Activated T-helper 1 cell treated with anti-CD3 and anti-CD28 coated beads, Interleukin-12 subunit alpha, Interleukin-12 subunit beta, Interleukin-2, Interleukin-4 antibody, amounts not matched to agents 30 ng/mL and 10 ng/mL and 1 ng/mL, durations not matched to agents 14 hours and 24 hours and 36 hours (primary cell): ENCODE results near the gene IL1RAPL2. TPM values are rescaled to one million over a fixed set of nuclear protein-coding genes. Genes with fewer than 3 reads are reported as not detected.
"Not testable (repeated sequence)": the region's sequence is repeated elsewhere in the genome, so short reads cannot be mapped to it uniquely, and the experiment has no call there.

Experiments used
- DNase-seq: peaks from one replicate; pipeline ENCODE4 v3.0.0; 2021; ENCODE audit warnings: low spot score
- H3K27ac Mint-ChIP-seq: one replicate; pipeline ENCODE4 v1.8.0; 2021; ENCODE audit warnings: mild to moderate bottlenecking, mixed read lengths
- H3K27me3 Mint-ChIP-seq: one replicate; pipeline ENCODE4 v1.8.0; 2022; ENCODE audit warnings: mild to moderate bottlenecking, moderate library complexity, mixed read lengths; ENCODE audit not compliant: insufficient read depth
- H3K36me3 Mint-ChIP-seq: one replicate; pipeline ENCODE4 v1.8.0; 2021; ENCODE audit warnings: low read depth, mixed read lengths
- H3K4me1 Mint-ChIP-seq: one replicate; pipeline ENCODE4 v1.8.0; 2021; ENCODE audit warnings: low read depth, mixed read lengths
- H3K4me3 Mint-ChIP-seq: one replicate; pipeline ENCODE4 v1.8.0; 2021; ENCODE audit warnings: mild to moderate bottlenecking, moderate library complexity, mixed read lengths
- H3K9me3 Mint-ChIP-seq: one replicate; pipeline ENCODE4 v1.8.0; 2021; ENCODE audit warnings: mixed read lengths
- intact Hi-C: fragments of 100-400 bp; cut with micrococcal nuclease; formaldehyde crosslinking; loops from one replicate; pipeline ENCODE4 v1.15.1; 2024
- total RNA-seq: library from RNA; stranded (reverse); gene quantifications from 2 replicates; pipeline ENCODE4 v1.2.3, GENCODE V29; 2022

Gene IL1RAPL2
- total RNA-seq, 1 donor from 2014 or later, result not detected

DNA sequence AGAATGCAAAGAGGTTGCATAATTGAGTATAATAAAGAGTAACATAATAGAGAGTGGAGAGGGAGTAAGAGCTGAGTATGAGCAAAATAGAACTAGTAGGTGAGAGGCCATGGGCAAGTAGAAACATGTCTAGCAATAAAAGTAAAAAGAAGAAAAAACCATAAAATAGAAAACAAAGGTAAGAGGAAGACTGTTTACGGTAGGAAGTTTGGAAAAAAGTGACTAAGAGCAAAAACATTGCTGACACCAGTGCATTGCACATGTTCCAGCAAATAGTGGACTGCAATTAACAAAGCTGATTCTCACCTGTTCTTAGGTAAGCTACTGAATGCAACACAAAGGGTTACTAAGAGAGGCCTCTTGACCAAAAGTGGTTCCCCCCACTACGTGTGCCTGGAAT lies 451.6 kb downstream of the IL1RAPL2 start:
- Mint-ChIP-seq H3K27me3 (peaks cover 2% of the 10 kb centered on the region), H3K36me3 (no peaks in the 10 kb centered on the region), H3K4me1 (no peaks in the 10 kb centered on the region), H3K4me3 (no peak overlapping the region), H3K27ac (no peak overlapping the region), H3K9me3 (no peaks in the 10 kb centered on the region)
- no peak for DNase-seq
- intact Hi-C loops, result no loop called here

DNA sequence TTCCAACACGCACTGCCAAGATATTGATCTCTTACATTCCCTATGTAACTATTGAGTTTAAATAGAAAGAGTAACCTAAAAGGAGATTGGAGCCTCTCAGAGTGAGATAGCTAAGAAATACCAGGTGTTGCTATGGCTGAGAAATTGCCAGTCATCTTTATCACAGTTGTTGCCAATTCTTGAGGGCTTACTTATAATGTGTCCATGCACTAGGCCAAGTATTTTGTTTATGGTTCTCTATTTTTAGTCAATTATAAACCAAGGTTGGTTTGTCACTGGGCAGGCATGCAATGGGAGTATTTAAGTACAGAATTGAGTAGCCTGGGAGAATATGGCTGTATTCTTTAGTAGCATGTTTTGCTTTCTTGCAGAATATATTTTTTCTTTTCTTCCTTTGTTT lies 452.9 kb downstream of the IL1RAPL2 start:
- no peaks in the 10 kb centered on the region for H3K4me1 Mint-ChIP-seq
- intact Hi-C loops, result no loop called here
- no peak overlapping the region for H3K27ac Mint-ChIP-seq
- H3K4me3 Mint-ChIP-seq, result no peak overlapping the region
- H3K27me3 Mint-ChIP-seq, result peaks cover 2% of the 10 kb centered on the region
- no peaks in the 10 kb centered on the region for H3K9me3 Mint-ChIP-seq
- H3K36me3 Mint-ChIP-seq, result no peaks in the 10 kb centered on the region
- DNase-seq, result no peak

DNA sequence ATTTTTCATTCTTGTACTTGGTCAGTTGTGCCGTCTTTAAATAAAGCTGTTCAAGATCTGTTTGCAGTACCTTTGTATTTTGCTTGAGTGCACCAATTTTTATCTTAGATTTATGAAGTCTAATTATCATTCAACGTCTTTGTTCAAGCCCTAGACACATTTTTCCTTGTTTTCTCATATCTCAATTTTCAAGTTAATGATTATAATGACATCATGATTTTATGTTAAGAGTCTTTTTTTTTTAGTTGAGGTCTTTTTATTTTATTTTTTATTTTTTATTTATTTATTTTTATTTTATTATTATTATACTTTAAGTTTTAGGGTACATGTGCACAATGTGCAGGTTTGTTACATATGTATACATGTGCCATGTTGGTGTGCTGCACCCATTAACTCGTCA lies 463.0 kb downstream of the IL1RAPL2 start:
- H3K4me1 Mint-ChIP-seq, H3K27ac Mint-ChIP-seq, H3K27me3 Mint-ChIP-seq, intact Hi-C loops, DNase-seq, H3K36me3 Mint-ChIP-seq, H3K4me3 Mint-ChIP-seq, H3K9me3 Mint-ChIP-seq: not testable (repeated sequence)

GRCh38 chrX:105038672-105039328 lies 472.8 kb downstream of the IL1RAPL2 start:
- no peak overlapping the region for H3K4me3 Mint-ChIP-seq
- no peaks in the 10 kb centered on the region for H3K4me1 Mint-ChIP-seq
- H3K9me3 Mint-ChIP-seq, result no peaks in the 10 kb centered on the region
- H3K27me3 Mint-ChIP-seq, result no peaks in the 10 kb centered on the region
- no peak overlapping the region for H3K27ac Mint-ChIP-seq
- intact Hi-C loops, result no loop called here
- DNase-seq, result no peak
- H3K36me3 Mint-ChIP-seq, result no peaks in the 10 kb centered on the region

GRCh38 chrX:105050921-105051320 lies 484.9 kb downstream of the IL1RAPL2 start:
- H3K4me3 Mint-ChIP-seq, result no peak overlapping the region
- no peaks in the 10 kb centered on the region for H3K4me1 Mint-ChIP-seq
- no peak overlapping the region for H3K27ac Mint-ChIP-seq
- no peaks in the 10 kb centered on the region for H3K36me3 Mint-ChIP-seq
- no peak for DNase-seq
- H3K27me3 Mint-ChIP-seq, result peaks cover 3% of the 10 kb centered on the region
- intact Hi-C loops, result no loop called here
- H3K9me3 Mint-ChIP-seq, result no peaks in the 10 kb centered on the region

DNA sequence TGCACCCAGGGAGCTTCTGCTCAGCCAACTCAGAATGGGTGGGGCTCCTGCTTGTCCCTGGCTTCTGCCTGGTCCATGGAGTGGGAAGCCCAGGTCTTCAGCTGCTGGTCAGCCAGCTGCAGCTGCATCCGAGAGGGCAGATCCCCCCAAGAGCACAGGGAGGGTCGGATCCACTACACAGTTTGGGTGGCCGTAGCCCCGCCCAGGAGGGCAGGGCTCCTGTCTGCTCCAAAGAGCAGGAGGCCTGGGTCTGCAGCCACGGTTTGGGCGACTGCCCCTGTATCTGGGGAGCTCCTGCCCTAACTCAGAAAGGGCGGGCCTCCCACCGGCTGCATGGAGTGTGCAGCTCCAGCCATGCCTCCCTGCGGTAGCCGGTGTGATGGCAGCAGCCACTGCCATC lies 485.4 kb downstream of the IL1RAPL2 start:
- H3K36me3 Mint-ChIP-seq, result no peaks in the 10 kb centered on the region
- H3K27me3 Mint-ChIP-seq, result peaks cover 3% of the 10 kb centered on the region
- no peak overlapping the region for H3K4me3 Mint-ChIP-seq
- no peaks in the 10 kb centered on the region for H3K4me1 Mint-ChIP-seq
- intact Hi-C loops, result no loop called here
- H3K27ac Mint-ChIP-seq, result no peak overlapping the region
- no peaks in the 10 kb centered on the region for H3K9me3 Mint-ChIP-seq
- DNase-seq, result no peak

GRCh38 chrX:105052926-105053325 lies 486.9 kb downstream of the IL1RAPL2 start:
- H3K27ac Mint-ChIP-seq, result no peak overlapping the region
- DNase-seq, result no peak
- H3K36me3 Mint-ChIP-seq, result no peaks in the 10 kb centered on the region
- no peaks in the 10 kb centered on the region for H3K4me1 Mint-ChIP-seq
- intact Hi-C loops, result no loop called here
- no peaks in the 10 kb centered on the region for H3K9me3 Mint-ChIP-seq
- H3K4me3 Mint-ChIP-seq, result no peak overlapping the region
- no peaks in the 10 kb centered on the region for H3K27me3 Mint-ChIP-seq

DNA sequence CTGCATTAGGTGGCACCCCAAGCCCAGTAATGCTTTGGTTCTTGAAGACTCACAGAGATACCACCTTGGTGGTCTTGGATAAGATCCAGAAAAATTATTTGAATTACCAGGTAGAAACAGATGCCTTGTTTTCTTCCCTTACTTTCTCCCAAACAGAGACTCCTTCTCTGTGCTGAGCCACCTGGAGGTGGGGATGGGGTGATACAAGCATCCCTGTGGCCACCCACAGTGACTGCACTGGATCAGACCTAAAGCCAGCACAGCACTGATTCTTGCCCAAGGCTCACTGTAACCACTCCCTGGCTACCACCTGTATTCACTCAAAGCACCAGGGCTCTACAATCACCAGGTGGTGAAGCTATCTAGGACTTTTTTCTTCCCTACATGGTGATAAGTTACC lies 497.7 kb downstream of the IL1RAPL2 start:
- no peak overlapping the region for H3K4me3 Mint-ChIP-seq
- DNase-seq, result no peak
- H3K4me1 Mint-ChIP-seq, result no peaks in the 10 kb centered on the region

DNA sequence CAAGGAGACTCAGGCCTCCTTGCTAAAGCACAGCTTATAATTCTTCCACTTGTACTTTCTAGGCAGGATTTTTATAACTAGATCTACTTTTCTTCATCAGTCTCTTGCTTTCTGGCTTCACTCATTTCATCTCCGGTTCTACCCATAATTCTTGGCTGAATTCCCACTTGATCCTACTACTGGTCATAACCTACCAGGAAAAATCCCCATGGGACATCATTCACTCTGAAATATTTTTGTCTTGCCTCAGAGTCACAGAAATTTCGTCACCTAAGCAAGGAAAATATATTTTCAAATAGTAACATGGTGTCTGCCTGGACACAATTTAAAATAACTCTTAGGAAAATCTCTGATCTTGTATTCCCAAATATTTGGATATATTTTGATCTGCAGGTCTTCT lies 532.2 kb downstream of the IL1RAPL2 start:
- H3K36me3 Mint-ChIP-seq, result no peaks in the 10 kb centered on the region
- H3K27ac Mint-ChIP-seq, result no peak overlapping the region
- no peak for DNase-seq
- no peak overlapping the region for H3K4me3 Mint-ChIP-seq
- intact Hi-C loops, result no loop called here
- no peaks in the 10 kb centered on the region for H3K27me3 Mint-ChIP-seq
- H3K9me3 Mint-ChIP-seq, result no peaks in the 10 kb centered on the region
- no peaks in the 10 kb centered on the region for H3K4me1 Mint-ChIP-seq

More for the DNA sequence above, 497.7 kb downstream of the IL1RAPL2 start:
- intact Hi-C loops, result no loop called here
- no peaks in the 10 kb centered on the region for H3K9me3 Mint-ChIP-seq
- H3K36me3 Mint-ChIP-seq, result no peaks in the 10 kb centered on the region
- no peaks in the 10 kb centered on the region for H3K27me3 Mint-ChIP-seq
- H3K27ac Mint-ChIP-seq, result no peak overlapping the region

DNA sequence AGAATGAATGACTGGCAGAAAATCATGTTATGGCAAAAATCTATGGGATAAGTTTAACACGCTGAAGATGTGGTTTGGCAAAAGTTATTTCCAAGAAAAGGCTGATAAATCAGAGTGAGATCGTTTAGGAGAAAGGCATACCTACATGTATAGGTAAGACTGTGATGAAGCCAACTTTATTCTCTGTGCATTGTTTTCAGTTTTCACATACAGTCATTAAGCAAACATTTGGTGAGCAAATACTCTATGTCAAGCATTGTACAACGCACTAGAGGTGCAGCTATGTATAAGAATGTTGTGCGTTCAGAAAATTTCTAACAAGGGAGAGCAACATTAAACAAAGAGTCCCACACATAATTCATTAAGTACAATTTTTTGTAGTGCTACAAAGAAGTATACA lies 532.8 kb downstream of the IL1RAPL2 start:
- H3K9me3 Mint-ChIP-seq, result no peaks in the 10 kb centered on the region
- no peaks in the 10 kb centered on the region for H3K4me1 Mint-ChIP-seq
- no peak overlapping the region for H3K27ac Mint-ChIP-seq
- H3K4me3 Mint-ChIP-seq, result no peak overlapping the region
- H3K27me3 Mint-ChIP-seq, result no peaks in the 10 kb centered on the region
- intact Hi-C loops, result no loop called here
- H3K36me3 Mint-ChIP-seq, result no peaks in the 10 kb centered on the region
- no peak for DNase-seq

DNA sequence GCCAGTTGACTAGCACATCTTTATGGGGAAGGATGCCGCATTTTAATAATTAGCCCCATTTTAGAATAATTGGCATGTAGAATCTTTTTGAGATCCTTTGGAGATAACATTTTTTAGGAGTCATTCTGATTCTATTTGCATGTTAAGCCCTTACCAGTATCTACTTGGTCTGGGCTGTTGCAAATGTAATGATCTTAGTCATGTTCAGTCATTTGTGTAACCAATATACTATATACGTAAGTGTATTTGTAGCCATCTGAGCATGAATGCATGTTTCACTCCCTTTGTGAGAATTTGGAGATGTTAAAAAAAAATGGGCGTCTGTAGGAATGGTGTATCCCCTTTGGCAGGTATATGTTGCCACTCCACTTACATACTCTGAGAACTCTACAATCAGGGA lies 535.4 kb downstream of the IL1RAPL2 start:
- intact Hi-C loops, result no loop called here
- Mint-ChIP-seq H3K36me3 (no peaks in the 10 kb centered on the region), H3K4me1 (no peaks in the 10 kb centered on the region), H3K9me3 (no peaks in the 10 kb centered on the region), H3K4me3 (no peak overlapping the region), H3K27ac (no peak overlapping the region), H3K27me3 (no peaks in the 10 kb centered on the region)
- DNase-seq, result no peak

DNA sequence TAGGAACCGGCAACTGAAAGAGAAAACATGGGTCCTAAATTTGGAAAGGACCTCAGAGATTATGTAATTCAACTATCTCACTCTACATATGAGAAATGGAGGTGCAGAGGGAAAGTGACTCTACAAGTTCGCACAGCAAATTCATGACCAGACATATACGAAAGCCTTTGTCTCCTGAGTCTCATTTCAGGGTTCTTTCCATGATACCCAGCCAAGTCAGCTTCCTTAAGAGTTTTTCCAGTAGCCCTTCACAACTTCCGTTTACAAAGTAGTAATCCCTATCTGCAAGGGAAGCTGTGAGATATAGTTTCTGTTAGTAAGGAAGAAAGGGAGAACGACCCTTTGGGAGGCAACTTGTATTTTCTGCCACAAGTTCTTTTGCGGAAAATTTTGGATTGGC lies 543.9 kb downstream of the IL1RAPL2 start:
- no peak overlapping the region for H3K27ac Mint-ChIP-seq
- intact Hi-C loops, result no loop called here
- no peaks in the 10 kb centered on the region for H3K27me3 Mint-ChIP-seq
- no peaks in the 10 kb centered on the region for H3K4me1 Mint-ChIP-seq
- H3K36me3 Mint-ChIP-seq, result no peaks in the 10 kb centered on the region
- DNase-seq, result no peak
- no peak overlapping the region for H3K4me3 Mint-ChIP-seq
- H3K9me3 Mint-ChIP-seq, result no peaks in the 10 kb centered on the region

DNA sequence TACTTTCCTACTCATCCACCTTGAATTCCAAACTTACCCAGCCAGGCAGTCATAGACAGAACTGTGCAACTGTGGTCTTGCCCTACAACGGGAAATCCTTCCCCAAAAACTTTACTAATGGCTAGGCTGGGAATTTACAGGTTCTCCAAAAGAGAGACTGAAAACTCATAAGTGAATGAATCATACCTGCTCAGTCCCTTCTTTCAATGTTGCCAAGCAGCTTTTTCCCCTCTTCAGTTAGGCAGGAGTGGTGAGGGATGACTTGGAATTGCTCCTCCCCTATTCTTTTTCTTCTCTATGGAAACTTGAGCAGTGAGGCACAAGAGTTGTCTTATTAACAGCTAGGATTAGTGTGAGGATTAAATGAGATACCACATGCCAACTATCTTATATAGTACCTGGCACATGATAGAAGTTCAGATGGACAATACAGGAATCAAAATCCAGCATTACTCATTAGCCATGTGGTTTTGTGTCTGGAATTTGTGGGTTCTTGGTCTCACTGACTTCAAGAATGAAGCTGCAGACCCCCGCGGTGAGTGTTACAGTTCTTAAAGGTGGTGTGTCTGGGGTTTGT lies 548.6 kb downstream of the IL1RAPL2 start:
- Mint-ChIP-seq H3K4me1 (no peaks in the 10 kb centered on the region), H3K36me3 (no peaks in the 10 kb centered on the region), H3K9me3 (no peaks in the 10 kb centered on the region), H3K27ac (no peak overlapping the region), H3K27me3 (no peaks in the 10 kb centered on the region), H3K4me3 (no peak overlapping the region)
- intact Hi-C loops, result no loop called here
- no peak for DNase-seq
